ENCODE measurements around the gene ARG1. TPM values are rescaled to one million over a fixed set of nuclear protein-coding genes. Genes with fewer than 3 reads are reported as not detected.

ARG1 gene
- not detected in 2 replicates for polyA plus RNA-seq (2012; rRNA removed)
- not detected in 2 replicates for polyA plus RNA-seq (2012; cell fraction: cytosol; rRNA removed)
- polyA plus RNA-seq (2012; cell fraction: nucleus; rRNA removed), result not detected in 2 replicates

- DNase-seq, result no peak
- Histone ChIP-seq H3K79me2 (ENCODE audit: insufficient read depth) (no peaks in the 10 kb centered on the region), H3K9me3 (no peaks in the 10 kb centered on the region), H2AFZ (ENCODE audit: low read depth) (no peak within 1 kb of the TSS), H3K9me2 (no peaks in the 10 kb centered on the region; the same call in 1 of the 2 replicates), H3K27ac (ENCODE audit: low read depth in 2 of 2, low read length in 1 of 2) (no peak within 1 kb of the TSS), H3K4me2 (no peak within 1 kb of the TSS), H3K36me3 (replicated peaks in 1 of 2; ENCODE audit: control insufficient read depth in 1 of 2, insufficient read depth in 2 of 2, low read length in 1 of 2) (peaks cover 0 to 7% of the 10 kb centered on the region in 2 experiments), H3F3A (replicated peaks; ENCODE audit: insufficient read depth) (no peaks in the 10 kb centered on the region), H3K4me1 (ENCODE audit: control insufficient read depth in 1 of 2, insufficient read depth in 2 of 2, low read depth in 1 of 2, low read length in 1 of 2) (no peaks in the 10 kb centered on the region), H3K9ac (no peak within 1 kb of the TSS), H3K4me3 (ENCODE audit: low read depth in 2 of 2, low read length in 1 of 2) (no peak within 1 kb of the TSS), H3K27me3 (ENCODE audit: insufficient read depth) (no peaks in the 10 kb centered on the region), H4K20me1 (ENCODE audit: insufficient read depth) (no peaks in the 10 kb centered on the region)
- no peak for TF ChIP-seq TCF12 (IDR thresholded peaks at IDR 0.05)
- TF ChIP-seq RCOR1 (IDR thresholded peaks at IDR 0.05; ENCODE audit: low read length), result no peak
- TF ChIP-seq TAF1 (IDR thresholded peaks at IDR 0.05; ENCODE audit: borderline replicate concordance, low read depth, low read length), result no peak
- TF ChIP-seq USF2 (IDR thresholded peaks at IDR 0.05; ENCODE audit: borderline replicate concordance, low read depth, low read length), result no peak
- no peak for TF ChIP-seq USF1 (IDR thresholded peaks at IDR 0.05; ENCODE audit: borderline replicate concordance, low read depth)
- no peak for TF ChIP-seq EP300 (IDR thresholded peaks at IDR 0.05; ENCODE audit: borderline replicate concordance in 1 of 2, low read depth in 1 of 2, low read length in 1 of 2)
- no peak for TF ChIP-seq EZH2phosphoT487 (IDR thresholded peaks at IDR 0.05; ENCODE audit: borderline replicate concordance, low read depth)
- no peak for TF ChIP-seq GABPA (IDR thresholded peaks at IDR 0.05; ENCODE audit: low read depth)
- TF ChIP-seq MAX (IDR thresholded peaks at IDR 0.05; ENCODE audit: low read depth), result no peak
- TF ChIP-seq SIN3A (IDR thresholded peaks at IDR 0.05; ENCODE audit: borderline replicate concordance, low read depth, low read length), result no peak
- TF ChIP-seq NRF1 (IDR thresholded peaks at IDR 0.05; ENCODE audit: low read depth, low read length), result no peak
- no peak for TF ChIP-seq RXRA (IDR thresholded peaks at IDR 0.05; ENCODE audit: borderline replicate concordance, low read depth)
- no peak for TF ChIP-seq FOXJ3 (CRISPR knock-in tag; IDR thresholded peaks at IDR 0.05)
- TF ChIP-seq GATA2 (CRISPR knock-in tag; IDR thresholded peaks at IDR 0.05), result no peak
- CTCF ChIA-PET, result interaction anchor here (1.4 kb wide), 1 partner anchor 13 kb away, joined by 4 read pairs; no protein-coding TSS in a partner anchor
- 90% methylated on average over 6 of the region's 6 CpGs for WGBS (ENCODE audit: low lambda C conversion rate)
- POLR2A ChIA-PET, result no interaction called here
Observed at GRCh38 chr6:131572686-131573415, at the start of gene ARG1. Gene ARG1, plus strand, starts transcription at chr6:131573226. Its CDS starts 57 bp downstream, at chr6:131573283.
